ENCODE measurements around the gene ALX4. TPM values are rescaled to one million over a fixed set of nuclear protein-coding genes. Genes with fewer than 3 reads are reported as not detected.

Gene ALX4
- polyA plus RNA-seq, 2 of the 4 experiments (the other 2 are of a cell fraction) = 1.00 to 5.6 TPM

GRCh38 chr11:44261800-44262591 lies 47.9 kb downstream of the ALX4 start:
- WGBS (ENCODE audit: missing lambda C conversion rate) = 74% methylated on average over 11 of the region's 14 CpGs
- no peak for TF ChIP-seq RNF2 (IDR thresholded peaks at IDR 0.05; ENCODE audit: borderline replicate concordance, low read depth)
- TF ChIP-seq CBX2 (IDR thresholded peaks at IDR 0.05; ENCODE audit: borderline replicate concordance, low read depth) = no peak
- TF ChIP-seq ZNF302 (CRISPR knock-in tag; IDR thresholded peaks at IDR 0.05) = no peak
- no peak for TF ChIP-seq RAD21 (conservative IDR thresholded peaks at IDR 0.05 in 1 of 2, IDR thresholded peaks at IDR 0.05 in 1 of 2)
- TF ChIP-seq MAFK (IDR thresholded peaks at IDR 0.05; ENCODE audit: partially characterized antibody) = no peak
- TF ChIP-seq CBX8 (IDR thresholded peaks at IDR 0.05) = no peak
- no peak for TF ChIP-seq ESRRA (IDR thresholded peaks at IDR 0.05; ENCODE audit: borderline replicate concordance, low read length)
- no peak for TF ChIP-seq EP300 (IDR thresholded peaks at IDR 0.05)
- TF ChIP-seq RARB (CRISPR knock-in tag; IDR thresholded peaks at IDR 0.05) = no peak
- TF ChIP-seq, protein P1, sequence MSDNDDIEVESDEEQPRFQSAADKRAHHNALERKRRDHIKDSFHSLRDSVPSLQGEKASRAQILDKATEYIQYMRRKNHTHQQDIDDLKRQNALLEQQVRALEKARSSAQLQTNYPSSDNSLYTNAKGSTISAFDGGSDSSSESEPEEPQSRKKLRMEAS (IDR thresholded peaks at IDR 0.05) = no peak
- no peak for TF ChIP-seq SREBF2 (IDR thresholded peaks at IDR 0.05)
- TF ChIP-seq ZC3H11A (IDR thresholded peaks at IDR 0.05) = no peak
- TF ChIP-seq MYC (IDR thresholded peaks at IDR 0.05; ENCODE audit: borderline replicate concordance, low read length) = no peak
- Histone ChIP-seq H3K4me3 (no peak overlapping the region), H3K9me3 (no peaks in the 10 kb centered on the region), H3K27ac (no peak overlapping the region), H3K4me1 (no peaks in the 10 kb centered on the region), H3K4me2 (no peak overlapping the region)
- ChIA-PET POLR2A (no interaction called here), CTCF (interaction anchor here (1.2 to 2.1 kb wide), 3 partner anchors 9 to 129 kb away, joined by 3 to 5 read pairs (median 4); no protein-coding TSS in a partner anchor)
- ATAC-seq (no peak), FAIRE-seq (no peak), DNase-seq (ENCODE audit: low read depth in 1 of 2, low spot score in 1 of 2) (no peak)

- H3K9me3 ChIP-seq = no peaks in the 10 kb centered on the region
- no peak for FAIRE-seq
- no peaks in the 10 kb centered on the region for H3K4me1 ChIP-seq
- no peak overlapping the region for H3K4me3 ChIP-seq
- ChIA-PET CTCF (interaction anchor here (1.0 to 2.1 kb wide), 2 partner anchors 10 to 12 kb away, joined by 4 to 5 read pairs; no protein-coding TSS in a partner anchor), POLR2A (no interaction called here)
- DNase-seq (ENCODE audit: low read depth in 1 of 2, low spot score in 1 of 2) = no peak
- no peak for ATAC-seq
- H3K4me2 ChIP-seq = no peak overlapping the region
- WGBS (ENCODE audit: missing lambda C conversion rate) = 82% methylated on average over 3 of the region's 4 CpGs
- TF ChIP-seq KDM1A (IDR thresholded peaks at IDR 0.05; ENCODE audit: low read depth) (no peak), EP300 (IDR thresholded peaks at IDR 0.05) (no peak), JUNB (IDR thresholded peaks at IDR 0.05) (no peak), ZC3H11A (IDR thresholded peaks at IDR 0.05) (no peak), HEYL (CRISPR knock-in tag; IDR thresholded peaks at IDR 0.05) (no peak), RFX5 (IDR thresholded peaks at IDR 0.05) (no peak), USF2 (IDR thresholded peaks at IDR 0.05) (no peak), PHF8 (IDR thresholded peaks at IDR 0.05; ENCODE audit: borderline replicate concordance, low read depth) (no peak), HDAC2 (IDR thresholded peaks at IDR 0.05) (no peak), JUN (IDR thresholded peaks at IDR 0.05) (no peak), BHLHE40 (IDR thresholded peaks at IDR 0.05; ENCODE audit: low read depth, low read length) (no peak), SREBF2 (IDR thresholded peaks at IDR 0.05) (no peak), TP53 (CRISPR knock-in tag; IDR thresholded peaks at IDR 0.05) (no peak), ZFP36 (IDR thresholded peaks at IDR 0.05; ENCODE audit: borderline replicate concordance, partially characterized antibody) (no peak)
- TF ChIP-seq, protein P2, sequence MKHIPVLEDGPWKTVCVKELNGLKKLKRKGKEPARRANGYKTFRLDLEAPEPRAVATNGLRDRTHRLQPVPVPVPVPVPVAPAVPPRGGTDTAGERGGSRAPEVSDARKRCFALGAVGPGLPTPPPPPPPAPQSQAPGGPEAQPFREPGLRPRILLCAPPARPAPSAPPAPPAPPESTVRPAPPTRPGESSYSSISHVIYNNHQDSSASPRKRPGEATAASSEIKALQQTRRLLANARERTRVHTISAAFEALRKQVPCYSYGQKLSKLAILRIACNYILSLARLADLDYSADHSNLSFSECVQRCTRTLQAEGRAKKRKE (CRISPR knock-in tag; IDR thresholded peaks at IDR 0.05; ENCODE audit: low read depth) = no peak
- TF ChIP-seq, protein P3, sequence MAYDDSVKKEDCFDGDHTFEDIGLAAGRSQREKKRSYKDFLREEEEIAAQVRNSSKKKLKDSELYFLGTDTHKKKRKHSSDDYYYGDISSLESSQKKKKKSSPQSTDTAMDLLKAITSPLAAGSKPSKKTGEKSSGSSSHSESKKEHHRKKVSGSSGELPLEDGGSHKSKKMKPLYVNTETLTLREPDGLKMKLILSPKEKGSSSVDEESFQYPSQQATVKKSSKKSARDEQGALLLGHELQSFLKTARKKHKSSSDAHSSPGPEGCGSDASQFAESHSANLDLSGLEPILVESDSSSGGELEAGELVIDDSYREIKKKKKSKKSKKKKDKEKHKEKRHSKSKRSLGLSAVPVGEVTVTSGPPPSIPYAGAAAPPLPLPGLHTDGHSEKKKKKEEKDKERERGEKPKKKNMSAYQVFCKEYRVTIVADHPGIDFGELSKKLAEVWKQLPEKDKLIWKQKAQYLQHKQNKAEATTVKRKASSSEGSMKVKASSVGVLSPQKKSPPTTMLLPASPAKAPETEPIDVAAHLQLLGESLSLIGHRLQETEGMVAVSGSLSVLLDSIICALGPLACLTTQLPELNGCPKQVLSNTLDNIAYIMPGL (CRISPR knock-in tag; IDR thresholded peaks at IDR 0.05; ENCODE audit: borderline replicate concordance) = no peak
- TF ChIP-seq, protein P4, sequence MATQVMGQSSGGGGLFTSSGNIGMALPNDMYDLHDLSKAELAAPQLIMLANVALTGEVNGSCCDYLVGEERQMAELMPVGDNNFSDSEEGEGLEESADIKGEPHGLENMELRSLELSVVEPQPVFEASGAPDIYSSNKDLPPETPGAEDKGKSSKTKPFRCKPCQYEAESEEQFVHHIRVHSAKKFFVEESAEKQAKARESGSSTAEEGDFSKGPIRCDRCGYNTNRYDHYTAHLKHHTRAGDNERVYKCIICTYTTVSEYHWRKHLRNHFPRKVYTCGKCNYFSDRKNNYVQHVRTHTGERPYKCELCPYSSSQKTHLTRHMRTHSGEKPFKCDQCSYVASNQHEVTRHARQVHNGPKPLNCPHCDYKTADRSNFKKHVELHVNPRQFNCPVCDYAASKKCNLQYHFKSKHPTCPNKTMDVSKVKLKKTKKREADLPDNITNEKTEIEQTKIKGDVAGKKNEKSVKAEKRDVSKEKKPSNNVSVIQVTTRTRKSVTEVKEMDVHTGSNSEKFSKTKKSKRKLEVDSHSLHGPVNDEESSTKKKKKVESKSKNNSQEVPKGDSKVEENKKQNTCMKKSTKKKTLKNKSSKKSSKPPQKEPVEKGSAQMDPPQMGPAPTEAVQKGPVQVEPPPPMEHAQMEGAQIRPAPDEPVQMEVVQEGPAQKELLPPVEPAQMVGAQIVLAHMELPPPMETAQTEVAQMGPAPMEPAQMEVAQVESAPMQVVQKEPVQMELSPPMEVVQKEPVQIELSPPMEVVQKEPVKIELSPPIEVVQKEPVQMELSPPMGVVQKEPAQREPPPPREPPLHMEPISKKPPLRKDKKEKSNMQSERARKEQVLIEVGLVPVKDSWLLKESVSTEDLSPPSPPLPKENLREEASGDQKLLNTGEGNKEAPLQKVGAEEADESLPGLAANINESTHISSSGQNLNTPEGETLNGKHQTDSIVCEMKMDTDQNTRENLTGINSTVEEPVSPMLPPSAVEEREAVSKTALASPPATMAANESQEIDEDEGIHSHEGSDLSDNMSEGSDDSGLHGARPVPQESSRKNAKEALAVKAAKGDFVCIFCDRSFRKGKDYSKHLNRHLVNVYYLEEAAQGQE (IDR thresholded peaks at IDR 0.05) = no peak
- TF ChIP-seq, protein P5, sequence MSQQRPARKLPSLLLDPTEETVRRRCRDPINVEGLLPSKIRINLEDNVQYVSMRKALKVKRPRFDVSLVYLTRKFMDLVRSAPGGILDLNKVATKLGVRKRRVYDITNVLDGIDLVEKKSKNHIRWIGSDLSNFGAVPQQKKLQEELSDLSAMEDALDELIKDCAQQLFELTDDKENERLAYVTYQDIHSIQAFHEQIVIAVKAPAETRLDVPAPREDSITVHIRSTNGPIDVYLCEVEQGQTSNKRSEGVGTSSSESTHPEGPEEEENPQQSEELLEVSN (IDR thresholded peaks at IDR 0.05; ENCODE audit: borderline replicate concordance, low read depth) = no peak
- H3K27ac ChIP-seq = no peak overlapping the region
Observed at GRCh38 chr11:44260081-44260480, 49.9 kb downstream of the ALX4 start.

Data from A549 (cell line).